ENCODE measurements around the gene SPOCD1. TPM values are rescaled to one million over a fixed set of nuclear protein-coding genes. Genes with fewer than 3 reads are reported as not detected.

SPOCD1 gene
- total RNA-seq, 1 experiment from 2014 or later = 0.66 TPM

DNA sequence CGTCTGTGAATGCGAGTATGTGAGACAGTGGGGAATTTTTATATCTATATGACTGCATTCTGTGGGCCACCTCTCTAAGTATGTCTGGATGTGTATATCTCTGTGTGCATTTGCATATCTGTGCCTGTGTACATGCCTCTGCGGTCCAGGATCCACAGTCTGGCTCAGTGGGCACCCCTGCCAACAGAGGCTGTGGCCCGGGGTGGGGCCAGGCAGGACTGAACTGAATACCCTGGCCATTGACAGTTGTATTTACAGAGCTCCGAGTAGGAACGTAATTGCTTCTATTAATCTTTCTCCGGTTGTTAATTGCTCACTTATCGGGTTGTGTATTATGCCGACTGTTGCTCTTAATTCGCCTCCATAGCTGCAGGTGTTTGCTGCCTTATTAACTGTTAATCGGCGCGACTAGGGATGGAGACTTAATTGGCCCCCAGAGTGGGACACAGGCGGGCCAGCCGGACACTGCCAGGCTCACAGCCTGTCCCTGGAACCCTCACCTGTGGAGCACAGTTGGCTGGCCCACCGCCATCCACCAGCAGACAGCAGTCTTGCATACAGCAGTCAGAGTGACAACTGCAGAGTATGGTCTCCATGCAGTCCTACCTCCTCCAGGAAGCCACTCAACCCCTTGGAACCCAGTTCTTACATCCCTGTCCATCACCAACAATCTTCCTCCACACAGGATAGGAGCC lies 29.3 kb downstream of the SPOCD1 start:
- BruUV-seq (replicated peaks) = no TSS peak
- Mint-ChIP-seq H3K27ac (ENCODE audit: unreplicated experiment) (no peak overlapping the region), H3K4me1 (ENCODE audit: low read depth, unreplicated experiment) (no peaks in the 10 kb centered on the region), H3K36me3 (ENCODE audit: insufficient read depth, unreplicated experiment) (no peaks in the 10 kb centered on the region), H3K4me3 (ENCODE audit: unreplicated experiment) (no peak overlapping the region), H3K27me3 (ENCODE audit: insufficient read depth, unreplicated experiment) (no peaks in the 10 kb centered on the region), H3K9me3 (ENCODE audit: unreplicated experiment) (no peaks in the 10 kb centered on the region)
- 0 out of 2 replicates have a peak, but pooled peaks cover 7% of the 10 kb centered on the region for H3K4me1 ChIP-seq
- ChIA-PET POLR2A (no interaction called here), CTCF (no interaction called here)
- no peaks in the 10 kb centered on the region for H3K27me3 ChIP-seq (replicated peaks; ENCODE audit: control insufficient read depth, insufficient read depth, low read length)
- no peaks in the 10 kb centered on the region for H3K36me3 ChIP-seq (ENCODE audit: control insufficient read depth, insufficient read depth, low read length)
- no peaks in the 10 kb centered on the region for H3K9me3 ChIP-seq
- intact Hi-C loops (cut with micrococcal nuclease; ENCODE audit: unreplicated experiment) = loop anchor here (5.0 kb wide), 1 partner anchor 224 kb away; no protein-coding TSS in a partner anchor
- no peak for TF ChIP-seq CTCF (IDR thresholded peaks at IDR 0.05; ENCODE audit: insufficient read depth in 1 of 2, low read depth in 1 of 2, low read length in 1 of 2, severe bottlenecking in 1 of 2, unreplicated experiment in 1 of 2)
- no peak for DNase-seq
- H3K4me3 ChIP-seq (ENCODE audit: low read depth, low read length) = no peak overlapping the region

DNA sequence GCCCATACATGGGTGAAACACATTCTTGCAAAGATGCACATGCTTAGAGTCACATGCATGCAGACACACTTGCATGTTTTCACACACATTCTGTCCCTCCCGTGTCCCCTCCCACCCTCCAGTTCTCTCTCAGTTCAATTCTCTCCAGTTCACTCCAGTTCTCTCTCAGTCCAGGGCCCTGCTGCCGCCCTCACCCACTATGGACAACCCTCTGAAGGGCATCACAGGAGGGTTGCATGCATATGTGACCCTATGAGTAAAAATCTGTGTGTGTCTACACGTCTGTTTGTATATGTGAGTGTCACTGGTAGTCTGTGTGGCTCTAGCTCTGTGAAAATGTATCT lies 29.9 kb downstream of the SPOCD1 start:
- Mint-ChIP-seq H3K36me3 (ENCODE audit: insufficient read depth, unreplicated experiment) (no peaks in the 10 kb centered on the region), H3K27me3 (ENCODE audit: insufficient read depth, unreplicated experiment) (no peaks in the 10 kb centered on the region), H3K4me3 (ENCODE audit: unreplicated experiment) (no peak overlapping the region), H3K27ac (ENCODE audit: unreplicated experiment) (no peak overlapping the region), H3K9me3 (ENCODE audit: unreplicated experiment) (no peaks in the 10 kb centered on the region), H3K4me1 (ENCODE audit: low read depth, unreplicated experiment) (no peaks in the 10 kb centered on the region)
- ChIA-PET CTCF (no interaction called here), POLR2A (no interaction called here)
- BruUV-seq (replicated peaks) = no TSS peak
- peak in 1 of 2 experiments; percentile 10 for DNase-seq
- no peak for TF ChIP-seq CTCF (IDR thresholded peaks at IDR 0.05; ENCODE audit: insufficient read depth in 1 of 2, low read depth in 1 of 2, low read length in 1 of 2, severe bottlenecking in 1 of 2, unreplicated experiment in 1 of 2)
- Histone ChIP-seq H3K4me3 (ENCODE audit: low read depth, low read length) (no peak overlapping the region), H3K27me3 (replicated peaks; ENCODE audit: control insufficient read depth, insufficient read depth, low read length) (no peaks in the 10 kb centered on the region), H3K4me1 (0 out of 2 replicates have a peak, but pooled peaks cover 7% of the 10 kb centered on the region), H3K36me3 (ENCODE audit: control insufficient read depth, insufficient read depth, low read length) (no peaks in the 10 kb centered on the region), H3K9me3 (no peaks in the 10 kb centered on the region)
- intact Hi-C loops (cut with micrococcal nuclease; ENCODE audit: unreplicated experiment) = loop anchor here (5.0 kb wide), 1 partner anchor 224 kb away; no protein-coding TSS in a partner anchor

DNA sequence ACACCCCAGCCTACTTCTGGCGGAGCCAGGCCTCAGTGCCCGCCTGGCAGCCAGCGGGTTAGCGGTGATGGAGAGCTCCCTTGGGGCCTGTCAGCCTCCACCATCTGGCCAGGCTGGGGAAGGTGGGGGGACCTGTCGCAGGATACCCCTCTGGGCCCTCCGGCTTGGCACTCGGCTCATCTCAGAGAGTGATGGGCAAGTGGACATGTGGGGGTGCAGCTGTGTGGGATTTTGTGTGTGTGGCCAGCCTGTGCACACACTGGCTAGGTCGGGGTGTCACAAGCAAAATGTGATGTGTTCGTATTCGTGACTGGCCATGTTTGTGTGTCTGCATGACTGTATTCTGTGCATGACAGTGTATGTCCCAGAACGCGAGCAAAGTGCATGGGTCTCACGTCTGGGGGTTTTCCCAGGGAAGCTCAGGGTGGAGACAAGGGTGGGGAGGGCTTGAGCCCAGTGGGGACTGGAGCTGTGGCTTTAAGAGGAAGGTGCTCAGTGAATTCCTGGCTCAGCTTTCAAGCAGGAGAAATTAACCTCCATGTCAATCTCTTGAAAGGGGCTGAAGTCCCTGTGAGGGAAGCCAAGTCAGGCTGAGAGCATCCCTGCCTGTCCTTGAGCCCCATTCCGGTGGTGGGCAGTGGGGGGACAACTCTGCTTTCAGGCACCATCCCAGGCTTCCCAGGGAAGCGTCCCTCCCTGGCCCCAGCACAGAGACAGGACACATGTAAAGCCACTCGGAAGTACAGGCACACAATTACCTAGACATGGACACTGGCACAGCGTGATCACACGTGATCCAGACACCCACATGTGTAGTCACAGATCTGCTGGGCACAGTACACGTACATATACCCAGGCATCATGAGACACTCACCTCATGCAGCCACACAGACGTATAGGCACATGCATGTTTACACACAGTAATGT lies 30.5 kb downstream of the SPOCD1 start:
- Mint-ChIP-seq H3K9me3 (ENCODE audit: unreplicated experiment) (no peaks in the 10 kb centered on the region), H3K4me3 (ENCODE audit: unreplicated experiment) (no peak overlapping the region), H3K27me3 (ENCODE audit: insufficient read depth, unreplicated experiment) (no peaks in the 10 kb centered on the region), H3K4me1 (ENCODE audit: low read depth, unreplicated experiment) (no peaks in the 10 kb centered on the region), H3K36me3 (ENCODE audit: insufficient read depth, unreplicated experiment) (no peaks in the 10 kb centered on the region), H3K27ac (ENCODE audit: unreplicated experiment) (no peak overlapping the region)
- ChIA-PET POLR2A (no interaction called here), CTCF (interaction anchor here (0.6 kb wide), 1 partner anchor 288 kb away, joined by 4 read pairs; the partner anchor contains the start of gene TMEM39B)
- intact Hi-C loops (cut with micrococcal nuclease; ENCODE audit: unreplicated experiment) = loop anchor here (5.0 kb wide), 1 partner anchor 223 kb away; no protein-coding TSS in a partner anchor
- no TSS peak for BruUV-seq (replicated peaks)
- 0 out of 2 replicates have a peak, but pooled peaks cover 7% of the 10 kb centered on the region for H3K4me1 ChIP-seq
- no peaks in the 10 kb centered on the region for H3K27me3 ChIP-seq (replicated peaks; ENCODE audit: control insufficient read depth, insufficient read depth, low read length)
- H3K36me3 ChIP-seq (ENCODE audit: control insufficient read depth, insufficient read depth, low read length) = no peaks in the 10 kb centered on the region
- TF ChIP-seq CTCF (IDR thresholded peaks at IDR 0.05; ENCODE audit: insufficient read depth in 1 of 2, low read depth in 1 of 2, low read length in 1 of 2, severe bottlenecking in 1 of 2, unreplicated experiment in 1 of 2) = no peak
- H3K9me3 ChIP-seq = no peaks in the 10 kb centered on the region
- DNase-seq = peak in 1 of 2 experiments; percentile 14
- no peak overlapping the region for H3K4me3 ChIP-seq (ENCODE audit: low read depth, low read length)
